GM21367 (cell line): Measurements from ENCODE around the gene RAPH1.
"Not testable (repeated sequence)": the region's sequence is repeated elsewhere in the genome, so short reads cannot be mapped to it uniquely, and the experiment has no call there.

Source experiments
- ATAC-seq: cut with Tn5 transposase; IDR thresholded peaks from one replicate; pipeline ENCODE4 v1.9.1; 2021; ENCODE audit not compliant: unreplicated experiment

The RAPH1 gene

GRCh38 chr2:203547356-203547755, 12.3 kb upstream of the RAPH1 start:
- no peak for ATAC-seq

- no peak for ATAC-seq
Measured at GRCh38 chr2:203544402-203544801, 9.3 kb upstream of the RAPH1 start.

- ATAC-seq, result no peak
Measured at GRCh38 chr2:203543898-203544328, 8.8 kb upstream of the RAPH1 start.

GRCh38 chr2:203540598-203540997, 5.5 kb upstream of the RAPH1 start:
- ATAC-seq, result not testable (repeated sequence)

GRCh38 chr2:203538237-203538636, 3.1 kb upstream of the RAPH1 start:
- ATAC-seq, result not testable (repeated sequence)

GRCh38 chr2:203536586-203536951, 1.5 kb upstream of the RAPH1 start:
- ATAC-seq, result not testable (repeated sequence)

GRCh38 chr2:203535784-203536585, 884 bp upstream of the RAPH1 start:
- ATAC-seq, result no peak

GRCh38 chr2:203534621-203535077, 452 bp downstream of the RAPH1 start:
- peak; percentile 14 for ATAC-seq

- ATAC-seq, result no peak
Measured at GRCh38 chr2:203533676-203534591, 1.2 kb downstream of the RAPH1 start.

GRCh38 chr2:203532957-203533658, 2.0 kb downstream of the RAPH1 start:
- no peak for ATAC-seq

GRCh38 chr2:203527719-203528118, 7.4 kb downstream of the RAPH1 start:
- ATAC-seq, result no peak

GRCh38 chr2:203513268-203513667, 21.8 kb downstream of the RAPH1 start:
- ATAC-seq, result not testable (repeated sequence)

GRCh38 chr2:203510941-203511305, 24.2 kb downstream of the RAPH1 start:
- no peak for ATAC-seq

- no peak for ATAC-seq
Measured at GRCh38 chr2:203510256-203510940, 24.7 kb downstream of the RAPH1 start.

- not testable (repeated sequence) for ATAC-seq
Measured at GRCh38 chr2:203503460-203503859, 31.6 kb downstream of the RAPH1 start.

- ATAC-seq, result no peak
Measured at GRCh38 chr2:203501873-203502272, 33.2 kb downstream of the RAPH1 start.

GRCh38 chr2:203500951-203501350, 34.1 kb downstream of the RAPH1 start:
- ATAC-seq, result no peak

GRCh38 chr2:203500297-203500696, 34.8 kb downstream of the RAPH1 start:
- no peak for ATAC-seq

GRCh38 chr2:203498161-203498560, 36.9 kb downstream of the RAPH1 start:
- ATAC-seq, result no peak

- no peak for ATAC-seq
Measured at GRCh38 chr2:203492965-203493364, 42.1 kb downstream of the RAPH1 start.

GRCh38 chr2:203490391-203490790, 44.7 kb downstream of the RAPH1 start:
- ATAC-seq, result no peak
